GM23248 (cell line): Measurements from ENCODE around the gene ARHGEF4. TPM values are rescaled to one million over a fixed set of nuclear protein-coding genes. Genes with fewer than 3 reads are reported as not detected.

Source experiments
- DNase-seq: peaks from one replicate; pipeline ENCODE4 v3.0.0-alpha.2; 2015
- H2AFZ ChIP-seq: fragments of 200-600 bp; sonication (generic); 2 replicates; pipeline ENCODE4 v1.6.1; 2016; ENCODE audit warnings: antibody characterized with exemption
- H3F3A ChIP-seq: fragments of 200-600 bp; sonication (generic); 2 replicates; pipeline ENCODE4 v1.6.1; 2016; ENCODE audit warnings: mild to moderate bottlenecking, antibody characterized with exemption, mixed run types; ENCODE audit not compliant: insufficient read depth
- H3K27ac ChIP-seq: fragments of 200-600 bp; sonication (generic); 2 replicates; pipeline ENCODE4 v1.5.1; 2016; ENCODE audit warnings: mild to moderate bottlenecking
- H3K27me3 ChIP-seq: fragments of 200-600 bp; sonication (generic); replicated peaks from 2 replicates; pipeline ENCODE4 v1.6.1; 2016; ENCODE audit warnings: mild to moderate bottlenecking; ENCODE audit not compliant: insufficient read depth
- H3K36me3 ChIP-seq: fragments of 200-600 bp; sonication (generic); 2 replicates; pipeline ENCODE4 v1.6.1; 2016; ENCODE audit warnings: low read depth, mild to moderate bottlenecking
- H3K4me1 ChIP-seq: fragments of 200-600 bp; sonication (generic); 2 replicates; pipeline ENCODE4 v1.6.1; 2016; ENCODE audit warnings: mild to moderate bottlenecking; ENCODE audit not compliant: insufficient read depth
- H3K4me2 ChIP-seq: fragments of 200-600 bp; sonication (generic); one replicate; pipeline ENCODE4 v1.6.1; 2016; ENCODE audit warnings: mild to moderate bottlenecking; ENCODE audit not compliant: unreplicated experiment
- H3K4me3 ChIP-seq: fragments of 200-600 bp; sonication (generic); 2 replicates; pipeline ENCODE4 v1.5.1; 2016; ENCODE audit warnings: mild to moderate bottlenecking
- H3K79me2 ChIP-seq: fragments of 200-600 bp; sonication (generic); 2 replicates; pipeline ENCODE4 v1.6.1; 2016; ENCODE audit warnings: mild to moderate bottlenecking; ENCODE audit not compliant: insufficient read depth
- H3K9ac ChIP-seq: fragments of 200-600 bp; sonication (generic); 2 replicates; pipeline ENCODE4 v1.6.1; 2016; ENCODE audit warnings: mild to moderate bottlenecking
- H3K9me2 ChIP-seq: fragments of 200-600 bp; sonication (generic); 2 replicates; pipeline ENCODE4 v1.6.1; 2016; ENCODE audit warnings: mixed run types, mild to moderate bottlenecking, moderate library complexity; ENCODE audit not compliant: insufficient read depth
- H3K9me3 ChIP-seq: fragments of 200-600 bp; sonication (generic); one replicate; pipeline ENCODE4 v1.6.1; 2017; ENCODE audit warnings: low read depth
- H4K20me1 ChIP-seq: fragments of 200-600 bp; sonication (generic); 2 replicates; pipeline ENCODE4 v1.6.0; 2016; ENCODE audit not compliant: insufficient read depth
- EZH2 ChIP-seq: fragments of 200-600 bp; sonication (generic); IDR thresholded peaks from 2 replicates; pipeline ENCODE4 v1.6.1; 2018; ENCODE audit warnings: antibody characterized with exemption, mild to moderate bottlenecking; ENCODE audit not compliant: insufficient read depth, poor library complexity, severe bottlenecking
- EZH2phosphoT487 ChIP-seq: fragments of 200-600 bp; sonication (generic); IDR thresholded peaks from 2 replicates; pipeline ENCODE4 v1.6.1; 2018; ENCODE audit warnings: antibody characterized with exemption, moderate library complexity, mild to moderate bottlenecking, low read depth; ENCODE audit not compliant: insufficient read depth
- WGBS, 2 experiments: methylation state at CpG; one replicate each; pipeline ENCODE4 v1.1.6; 2015 to 2017; ENCODE audit warnings: low lambda C conversion rate in 2 of 2, low coverage in 1 of 2; ENCODE audit errors: missing lambda C conversion rate in 2 of 2; 5-methylcytosine and 5-hydroxymethylcytosine counted together
- in situ Hi-C: fragments of 300-500 bp; cut with MboI; formaldehyde crosslinking; loops from 2 replicates; pipeline ENCODE4 v1.15.0; 2020
- polyA plus RNA-seq: library from polyadenylated mRNA; unstranded; fragments of >200 nt; fragmentation: Nextera tagmentation; extraction: Ambion mirVana; gene quantifications from 2 replicates; pipeline ENCODE4 v1.2.1, GENCODE V29; 2016
- total RNA-seq: library from RNA; depleted of rRNA; stranded (reverse); fragments of >200 nt; shearing (Covaris generic); gene quantifications from 2 replicates; pipeline ENCODE4 v1.2.3, GENCODE V29; 2014

ARHGEF4 gene
- total and polyA plus RNA-seq, 2 experiments from 2014 or later: 7.4 to 26.0 TPM

- no peak for DNase-seq
- 28 to 30% methylated on average over 8 of the region's 8 CpGs for WGBS, 2 experiments
Observed at GRCh38 chr2:130853391-130853790, 16.7 kb downstream of the ARHGEF4 start.

GRCh38 chr2:130854301-130854700 is 17.6 kb downstream of the ARHGEF4 start:
- Histone ChIP-seq H3K9ac (no peak overlapping the region), H3K9me3 (no peaks in the 10 kb centered on the region), H3K4me1 (no peaks in the 10 kb centered on the region), H3K27me3 (no peaks in the 10 kb centered on the region; the same call in 1 of the 2 replicates), H3F3A (no peaks in the 10 kb centered on the region), H3K79me2 (no peaks in the 10 kb centered on the region), H3K4me2 (no peak overlapping the region), H3K4me3 (no peak overlapping the region), H3K9me2 (no peaks in the 10 kb centered on the region), H4K20me1 (no peaks in the 10 kb centered on the region), H3K27ac (no peak overlapping the region), H2AFZ (no peak overlapping the region), H3K36me3 (no peaks in the 10 kb centered on the region)
- WGBS, 2 experiments: 31 to 33% methylated on average over 5 of the region's 5 CpGs
- DNase-seq: no peak
- TF ChIP-seq EZH2 (no peak), EZH2phosphoT487 (no peak)
- in situ Hi-C loops: no loop called here

More at GRCh38 chr2:130853391-130853790, 16.7 kb downstream of the ARHGEF4 start:
- Histone ChIP-seq H3K27me3 (no peaks in the 10 kb centered on the region; the same call in 1 of the 2 replicates), H3K36me3 (no peaks in the 10 kb centered on the region), H3K9me2 (no peaks in the 10 kb centered on the region), H3K9ac (no peak overlapping the region), H3K9me3 (no peaks in the 10 kb centered on the region), H3F3A (no peaks in the 10 kb centered on the region), H3K4me2 (no peak overlapping the region), H3K79me2 (no peaks in the 10 kb centered on the region), H3K4me3 (no peak overlapping the region), H4K20me1 (no peaks in the 10 kb centered on the region), H3K27ac (no peak overlapping the region), H2AFZ (no peak overlapping the region), H3K4me1 (no peaks in the 10 kb centered on the region)
- in situ Hi-C loops: no loop called here
- TF ChIP-seq EZH2: no peak
- TF ChIP-seq EZH2phosphoT487: no peak

- Histone ChIP-seq H3K9ac (no peak overlapping the region), H3K27me3 (no peaks in the 10 kb centered on the region), H3F3A (no peaks in the 10 kb centered on the region), H4K20me1 (no peaks in the 10 kb centered on the region), H3K9me2 (no peaks in the 10 kb centered on the region), H3K4me1 (no peaks in the 10 kb centered on the region), H3K4me2 (no peak overlapping the region), H3K9me3 (no peaks in the 10 kb centered on the region), H3K27ac (no peak overlapping the region), H3K4me3 (no peak overlapping the region), H3K36me3 (no peaks in the 10 kb centered on the region), H3K79me2 (no peaks in the 10 kb centered on the region), H2AFZ (no peak overlapping the region)
- 34 to 40% methylated on average over 17 of the region's 17 CpGs for whole genome bisulfite sequencing, 2 experiments
- in situ Hi-C loops: no loop called here
- peak; percentile 27 for DNase-seq
- TF ChIP-seq EZH2: no peak
Observed at GRCh38 chr2:130864830-130865800, 28.4 kb downstream of the ARHGEF4 start.

- H4K20me1 ChIP-seq: no peaks in the 10 kb centered on the region
- WGBS, 2 experiments: 52 to 54% methylated on average over 18 of the region's 18 CpGs
- H3K9me2 ChIP-seq: no peaks in the 10 kb centered on the region
- H3K4me3 ChIP-seq: no peak overlapping the region
- no peak for DNase-seq
- TF ChIP-seq EZH2phosphoT487: no peak
- no peak for TF ChIP-seq EZH2
- no peaks in the 10 kb centered on the region for H3K79me2 ChIP-seq
- H3K9me3 ChIP-seq: no peaks in the 10 kb centered on the region
- no peaks in the 10 kb centered on the region for H3F3A ChIP-seq
- H3K36me3 ChIP-seq: no peaks in the 10 kb centered on the region
- H3K27me3 ChIP-seq: no peaks in the 10 kb centered on the region; the same call in 1 of the 2 replicates
- no peak overlapping the region for H2AFZ ChIP-seq
- H3K27ac ChIP-seq: no peak overlapping the region
- H3K9ac ChIP-seq: no peak overlapping the region
- in situ Hi-C loops: loop anchor here (10.0 kb wide), 1 partner anchor 65 kb away; no protein-coding TSS in a partner anchor
- no peak overlapping the region for H3K4me2 ChIP-seq
- H3K4me1 ChIP-seq: no peaks in the 10 kb centered on the region
Observed at GRCh38 chr2:130869441-130870160, 32.9 kb downstream of the ARHGEF4 start.
